ENCODE data around the gene TXNRD3. TPM values are rescaled to one million over a fixed set of nuclear protein-coding genes. Genes with fewer than 3 reads are reported as not detected.

TXNRD3 gene
- 6.6 and 9.1 TPM in 2 replicates for total RNA-seq

GRCh38 chr3:126654571-126655383 lies at the start of gene TXNRD3:
Gene TXNRD3 (minus strand): TSS chr3:126655124.

GRCh38 chr3:126703512-126704493 lies 48.9 kb upstream of the TXNRD3 start, which contains the start of gene CHCHD6:
Gene CHCHD6 (plus strand): TSS chr3:126704240. CDS start chr3:126704313, 73 bp downstream.

DNA sequence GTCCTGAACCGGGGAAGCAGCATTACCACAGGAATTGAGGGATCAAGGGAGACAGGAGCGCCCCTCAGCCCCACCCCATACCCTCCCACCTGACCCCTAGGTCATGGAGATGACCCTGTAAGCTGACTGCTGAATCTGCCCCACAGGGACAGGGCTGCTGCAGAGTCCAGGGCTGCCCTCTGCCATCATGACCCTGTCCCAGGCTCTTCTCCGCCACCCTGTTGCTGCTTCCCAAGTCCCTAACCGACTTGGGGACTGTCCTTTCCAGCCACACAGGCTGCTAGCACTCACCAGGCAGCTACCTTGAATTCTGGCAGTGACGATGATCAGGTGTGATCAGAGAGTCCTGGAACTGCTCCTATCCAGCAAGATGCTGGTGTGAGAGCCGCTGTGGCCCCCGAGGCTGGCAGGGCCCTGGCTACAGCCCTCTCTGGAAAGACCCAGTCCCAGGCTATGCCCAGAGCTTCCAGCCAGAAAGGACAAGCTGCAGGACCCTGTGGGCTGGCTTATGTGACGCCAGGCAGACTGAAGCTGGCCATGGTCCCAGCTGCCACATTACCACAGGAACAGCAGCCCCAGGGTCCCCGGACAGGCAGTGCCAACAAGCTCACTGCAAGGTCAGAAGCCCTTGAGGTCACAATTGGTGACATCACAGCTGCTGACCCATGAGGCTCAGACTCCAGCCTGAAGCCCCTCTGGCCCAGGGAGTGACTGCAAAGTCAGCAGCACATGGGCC lies 96.4 kb downstream of the TXNRD3 start, which contains the start of gene C3orf22:
C3orf22 (minus strand) TSS at position 597 of the 736 bp plus-strand sequence. CDS start 5,542 bp downstream, outside the sequence.

Other genes with a start within 250 kb of the TXNRD3 start
- 9.1 and 21.0 TPM in 2 replicates for gene ZXDC, start 179.2 kb downstream of the TXNRD3 start, total RNA-seq
- not detected in 2 replicates for gene UROC1, start 137.4 kb downstream of the TXNRD3 start, total RNA-seq
- not detected in 2 replicates for gene CHST13, start 131.0 kb downstream of the TXNRD3 start, total RNA-seq
- gene C3orf22, start 96.2 kb downstream of the TXNRD3 start, total RNA-seq: not detected in 2 replicates
- 4.5 and 6.2 TPM in 2 replicates for gene CHCHD6, start 49.1 kb upstream of the TXNRD3 start, total RNA-seq

All from bladder microvascular endothelial cell (primary cell).